Uterus (tissue), 4 donors: ENCODE data around the gene CP. TPM values are rescaled to one million over a fixed set of nuclear protein-coding genes. Genes with fewer than 3 reads are reported as not detected.

Experiments used
- DNase-seq, 2 donors: peaks; one replicate each; pipeline ENCODE4 v3.0.0-alpha.2; 2019 to 2020
- H3K27ac ChIP-seq, 2 donors: fragments of 200-600 bp; sonication (generic); 1 replicate in 1 of 2; 2 replicates in 1 of 2; pipeline ENCODE4 v1.5.1; 2016 to 2018
- H3K27me3 ChIP-seq, 2 donors: fragments of 200-600 bp; sonication (generic); one replicate each; pipeline ENCODE4 v1.5.1; 2018 to 2019; ENCODE audit warnings: control low read depth in 1 of 2
- H3K36me3 ChIP-seq, 2 donors: fragments of 200-600 bp; sonication (generic); one replicate each; pipeline ENCODE4 v1.5.1; 2019; ENCODE audit warnings: control low read depth in 1 of 2
- H3K4me1 ChIP-seq, 2 donors: fragments of 200-600 bp; sonication (generic); one replicate each; pipeline ENCODE4 v1.5.1; 2018 to 2019; ENCODE audit warnings: control low read depth in 1 of 2
- H3K4me3 ChIP-seq, 2 donors: fragments of 200-600 bp; sonication (generic); 1 replicate in 1 of 2; 2 replicates in 1 of 2; pipeline ENCODE4 v1.5.1; 2018 to 2019; ENCODE audit warnings: mild to moderate bottlenecking in 1 of 2
- H3K9me3 ChIP-seq, 2 donors: fragments of 200-600 bp; sonication (generic); one replicate each; pipeline ENCODE4 v1.5.1; 2019; ENCODE audit warnings: control low read depth in 1 of 2
- POLR2A ChIP-seq, 2 donors: fragments of 450-650 bp; IDR thresholded peaks; one replicate each; pipeline ENCODE4 v1.6.1; 2016; ENCODE audit warnings: antibody characterized with exemption in 2 of 2, mild to moderate bottlenecking in 1 of 2, moderate library complexity in 1 of 2
- intact Hi-C: fragments of 100-400 bp; cut with DNase I; formaldehyde crosslinking; loops from one replicate; pipeline ENCODE4 v1.15.1; 2023; ENCODE audit warnings: low total_unique reads
- total RNA-seq, 4 donors: library from RNA; depleted of rRNA in 3 of 4; stranded (reverse); fragments of >200 nt in 3 of 4; gene quantifications; one replicate each; pipeline versions ENCODE4 v1.1.0 to v1.2.4, GENCODE V29; 2014 to 2023
- TF ChIP-seq, protein P1 (sequence below), 4 experiments: fragments of 200-600 bp in 2 of 4; fragments of 450-650 bp in 2 of 4; sonication (generic) in 2 of 4; IDR thresholded peaks; one replicate each; pipeline ENCODE4 v1.5.1; 2016 to 2019; ENCODE audit warnings: antibody characterized with exemption in 4 of 4, mild to moderate bottlenecking in 2 of 4, moderate library complexity in 1 of 4
- donor health status: DM: yes; HTN: yes; CAD: no.

CP gene
- total RNA-seq, 4 donors from 2014 or later: 2.2 to 13.3 (median 5.9) TPM

DNA sequence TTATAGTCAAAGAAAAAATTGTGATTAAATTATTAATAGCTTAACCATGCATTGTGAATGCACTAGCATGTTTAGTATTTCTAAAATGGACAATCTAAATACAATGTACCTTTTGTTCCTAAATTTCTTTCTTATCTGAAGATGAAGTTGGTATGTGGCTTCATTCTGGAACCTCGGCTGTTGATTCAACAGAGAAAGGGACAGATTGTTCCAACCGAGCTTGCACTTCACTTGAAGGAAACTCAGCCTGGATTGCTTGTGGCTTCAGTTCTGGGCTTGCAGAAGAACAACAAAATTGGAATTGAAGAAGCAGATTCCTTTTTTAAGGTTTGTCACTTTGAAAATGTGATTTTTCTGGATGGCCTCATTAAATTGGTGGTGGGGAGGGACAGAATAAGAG lies 59.6 kb downstream of the CP start:
- TF ChIP-seq POLR2A (IDR thresholded peaks at IDR 0.05): no peak
- TF ChIP-seq, protein P1, sequence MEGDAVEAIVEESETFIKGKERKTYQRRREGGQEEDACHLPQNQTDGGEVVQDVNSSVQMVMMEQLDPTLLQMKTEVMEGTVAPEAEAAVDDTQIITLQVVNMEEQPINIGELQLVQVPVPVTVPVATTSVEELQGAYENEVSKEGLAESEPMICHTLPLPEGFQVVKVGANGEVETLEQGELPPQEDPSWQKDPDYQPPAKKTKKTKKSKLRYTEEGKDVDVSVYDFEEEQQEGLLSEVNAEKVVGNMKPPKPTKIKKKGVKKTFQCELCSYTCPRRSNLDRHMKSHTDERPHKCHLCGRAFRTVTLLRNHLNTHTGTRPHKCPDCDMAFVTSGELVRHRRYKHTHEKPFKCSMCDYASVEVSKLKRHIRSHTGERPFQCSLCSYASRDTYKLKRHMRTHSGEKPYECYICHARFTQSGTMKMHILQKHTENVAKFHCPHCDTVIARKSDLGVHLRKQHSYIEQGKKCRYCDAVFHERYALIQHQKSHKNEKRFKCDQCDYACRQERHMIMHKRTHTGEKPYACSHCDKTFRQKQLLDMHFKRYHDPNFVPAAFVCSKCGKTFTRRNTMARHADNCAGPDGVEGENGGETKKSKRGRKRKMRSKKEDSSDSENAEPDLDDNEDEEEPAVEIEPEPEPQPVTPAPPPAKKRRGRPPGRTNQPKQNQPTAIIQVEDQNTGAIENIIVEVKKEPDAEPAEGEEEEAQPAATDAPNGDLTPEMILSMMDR (IDR thresholded peaks at IDR 0.05): no peak
- no peak overlapping the region for H3K4me3 ChIP-seq
- no peaks in the 10 kb centered on the region for H3K4me1 ChIP-seq
- no peak overlapping the region for H3K27ac ChIP-seq
- no peaks in the 10 kb centered on the region for H3K27me3 ChIP-seq
- intact Hi-C loops: no loop called here
- no peaks in the 10 kb centered on the region for H3K36me3 ChIP-seq
- H3K9me3 ChIP-seq: no peaks in the 10 kb centered on the region
- DNase-seq: no peak

DNA sequence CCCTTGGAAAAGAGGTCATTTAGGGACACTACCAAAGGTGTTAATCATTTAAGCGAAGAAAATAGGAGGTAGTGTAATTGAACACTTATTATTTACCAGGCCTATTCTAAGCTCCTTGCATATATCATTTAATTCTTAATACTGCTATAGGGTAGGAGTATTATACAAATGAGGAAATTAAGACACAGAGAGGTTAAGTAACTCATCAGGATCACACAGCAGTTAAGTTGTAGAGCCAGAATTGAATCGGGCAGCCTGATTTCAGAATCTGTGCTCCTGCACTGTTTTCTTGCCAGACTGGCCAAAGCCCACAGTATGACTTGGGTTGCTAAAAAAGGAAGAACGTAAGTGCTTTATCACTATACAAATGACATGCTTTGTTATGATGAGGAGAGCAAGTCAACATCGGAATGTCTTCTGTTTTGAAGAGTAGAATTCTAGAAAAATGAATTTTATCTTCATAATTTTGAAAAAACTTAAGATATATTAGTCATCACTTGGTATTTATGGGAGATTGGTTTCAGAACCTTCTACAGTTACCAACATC lies 60.8 kb downstream of the CP start:
- Histone ChIP-seq H3K27ac (no peak overlapping the region), H3K27me3 (no peaks in the 10 kb centered on the region), H3K4me1 (no peaks in the 10 kb centered on the region), H3K9me3 (no peaks in the 10 kb centered on the region), H3K36me3 (no peaks in the 10 kb centered on the region), H3K4me3 (no peak overlapping the region)
- no peak for TF ChIP-seq POLR2A (IDR thresholded peaks at IDR 0.05)
- TF ChIP-seq, protein P1 (IDR thresholded peaks at IDR 0.05): no peak
- intact Hi-C loops: no loop called here
- DNase-seq: no peak

DNA sequence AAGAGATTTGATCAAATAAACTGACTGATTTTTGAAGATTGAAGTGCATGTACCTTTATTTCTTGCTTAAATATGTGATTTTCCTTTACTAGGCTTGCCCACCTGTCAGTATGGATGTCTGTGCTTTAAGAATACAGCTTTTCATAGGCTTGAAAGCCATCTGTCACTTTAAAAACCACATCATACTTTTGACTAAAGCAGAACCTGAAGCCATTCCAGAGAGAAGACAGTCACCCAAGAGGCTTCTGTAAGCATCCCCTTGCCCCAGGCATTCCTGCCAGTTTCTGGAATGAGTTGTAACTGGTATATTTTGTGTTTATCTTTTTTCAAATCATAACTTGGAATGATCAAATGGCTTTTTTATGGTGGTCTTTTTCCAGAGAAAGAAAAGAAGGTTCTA lies 68.2 kb downstream of the CP start:
- Histone ChIP-seq H3K4me1 (no peaks in the 10 kb centered on the region), H3K36me3 (no peaks in the 10 kb centered on the region), H3K9me3 (no peaks in the 10 kb centered on the region), H3K27ac (no peak overlapping the region), H3K4me3 (no peak overlapping the region), H3K27me3 (no peaks in the 10 kb centered on the region)
- TF ChIP-seq, protein P1 (IDR thresholded peaks at IDR 0.05): no peak
- no peak for TF ChIP-seq POLR2A (IDR thresholded peaks at IDR 0.05)
- intact Hi-C loops: no loop called here
- DNase-seq: no peak

DNA sequence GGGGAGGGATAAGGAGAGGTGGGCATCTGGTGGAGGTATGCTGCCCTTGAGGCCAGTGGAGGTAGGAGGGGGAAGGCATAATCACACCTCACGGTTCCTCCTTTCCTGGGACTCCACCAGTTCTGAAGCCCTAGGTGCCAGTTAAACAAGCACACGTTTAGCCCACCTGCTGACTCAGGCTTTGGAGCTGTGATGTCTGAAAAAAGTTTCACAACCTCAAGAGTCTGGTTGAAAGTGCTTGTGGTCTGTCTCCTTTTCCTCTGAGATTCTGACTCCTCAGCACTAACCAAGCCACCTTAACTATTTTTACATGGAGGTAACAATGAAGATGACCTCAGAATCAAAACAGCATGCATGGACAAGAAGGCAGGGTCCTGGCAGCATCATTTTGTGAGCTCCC lies 69.2 kb downstream of the CP start:
- H3K27ac ChIP-seq: no peak overlapping the region
- intact Hi-C loops: no loop called here
- H3K4me1 ChIP-seq: no peaks in the 10 kb centered on the region
- no peak for TF ChIP-seq POLR2A (IDR thresholded peaks at IDR 0.05)
- TF ChIP-seq, protein P1 (IDR thresholded peaks at IDR 0.05): no peak
- no peaks in the 10 kb centered on the region for H3K36me3 ChIP-seq
- H3K27me3 ChIP-seq: no peaks in the 10 kb centered on the region
- no peak for DNase-seq
- no peaks in the 10 kb centered on the region for H3K9me3 ChIP-seq
- H3K4me3 ChIP-seq: no peak overlapping the region

DNA sequence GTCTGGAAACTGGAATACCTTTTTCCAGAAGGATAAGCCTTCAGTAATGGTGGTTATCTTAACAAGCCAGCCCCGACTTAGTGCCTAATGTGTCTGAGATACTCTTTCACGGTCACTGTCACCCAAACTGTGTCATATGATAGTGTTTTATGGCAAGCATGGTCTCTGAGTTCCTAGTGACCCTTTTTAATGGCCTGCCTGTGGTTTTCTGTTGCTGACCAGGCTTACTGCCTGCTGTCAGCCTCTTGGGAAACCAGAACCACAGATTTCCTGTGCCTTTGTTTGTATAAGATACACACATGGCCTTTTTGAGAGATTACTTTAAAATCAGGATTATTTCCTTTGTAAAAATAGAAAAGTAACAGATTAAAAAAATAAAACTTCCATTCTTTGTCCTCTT lies 69.8 kb downstream of the CP start:
- H3K27me3 ChIP-seq: no peaks in the 10 kb centered on the region
- TF ChIP-seq, protein P1 (IDR thresholded peaks at IDR 0.05): no peak
- no peak for TF ChIP-seq POLR2A (IDR thresholded peaks at IDR 0.05)
- no peak overlapping the region for H3K4me3 ChIP-seq
- no peaks in the 10 kb centered on the region for H3K9me3 ChIP-seq
- H3K27ac ChIP-seq: no peak overlapping the region
- DNase-seq: no peak
- intact Hi-C loops: no loop called here
- no peaks in the 10 kb centered on the region for H3K36me3 ChIP-seq
- no peaks in the 10 kb centered on the region for H3K4me1 ChIP-seq
